H9 (cell line): ENCODE results near the gene PMEL. TPM values are rescaled to one million over a fixed set of nuclear protein-coding genes. Genes with fewer than 3 reads are reported as not detected.

ENCODE experiments used
- DNase-seq: peaks from one replicate; pipeline ENCODE4 v3.0.0-alpha.2; 2017
- H2AFZ ChIP-seq: one replicate; pipeline ENCODE4 v1.6.1; 2013; ENCODE audit warnings: mild to moderate bottlenecking, low read length, control low read depth, moderate library complexity
- H2AK5ac ChIP-seq: 2 replicates; pipeline ENCODE4 v1.6.1; 2013; ENCODE audit warnings: low read length, control low read depth, mixed read lengths; ENCODE audit not compliant: insufficient read length
- H2BK120ac ChIP-seq: one replicate; pipeline ENCODE4 v1.6.1; 2013; ENCODE audit warnings: low read depth, mild to moderate bottlenecking, low read length, control low read depth, inconsistent platforms; ENCODE audit not compliant: poor library complexity, severe bottlenecking
- H2BK12ac ChIP-seq: 2 replicates; pipeline ENCODE4 v1.6.1; 2013; ENCODE audit warnings: low read length, control low read depth, mixed read lengths, low read depth; ENCODE audit not compliant: insufficient read length
- H2BK15ac ChIP-seq: 2 replicates; pipeline ENCODE4 v1.6.1; 2013; ENCODE audit warnings: low read depth, low read length, control low read depth
- H2BK20ac ChIP-seq: one replicate; pipeline ENCODE4 v1.6.1; 2013; ENCODE audit warnings: low read depth, mild to moderate bottlenecking, low read length, control low read depth, inconsistent platforms; ENCODE audit not compliant: poor library complexity, severe bottlenecking
- H2BK5ac ChIP-seq: 2 replicates; pipeline ENCODE4 v1.6.1; 2013; ENCODE audit warnings: low read length, control low read depth, mixed read lengths; ENCODE audit not compliant: insufficient read length
- H3K14ac ChIP-seq: 2 replicates; pipeline ENCODE4 v1.6.1; 2013; ENCODE audit warnings: low read length, control low read depth; ENCODE audit not compliant: insufficient read depth
- H3K18ac ChIP-seq: 2 replicates; pipeline ENCODE4 v1.6.1; 2013; ENCODE audit warnings: low read depth, mild to moderate bottlenecking, mixed read lengths, low read length, control low read depth; ENCODE audit not compliant: insufficient read length
- H3K23ac ChIP-seq: 2 replicates; pipeline ENCODE4 v1.6.1; 2013; ENCODE audit warnings: low read length, control low read depth, mixed read lengths, low read depth; ENCODE audit not compliant: insufficient read length
- H3K23me2 ChIP-seq: 2 replicates; pipeline ENCODE4 v1.6.1; 2013; ENCODE audit warnings: low read depth, mild to moderate bottlenecking, mixed read lengths, low read length, control low read depth; ENCODE audit not compliant: insufficient read length, poor library complexity, severe bottlenecking
- H3K27ac ChIP-seq: 2 replicates; pipeline ENCODE4 v1.5.1; 2013; ENCODE audit warnings: low read length, control low read depth, mixed read lengths, low read depth; ENCODE audit not compliant: insufficient read length
- H3K27me3 ChIP-seq: 2 replicates; pipeline ENCODE4 v1.6.1; 2013; ENCODE audit warnings: low read length, control low read depth, inconsistent platforms; ENCODE audit not compliant: insufficient read depth
- H3K4ac ChIP-seq: 2 replicates; pipeline ENCODE4 v1.6.1; 2013; ENCODE audit warnings: low read depth, mild to moderate bottlenecking, control low read depth, inconsistent platforms, low read length, moderate library complexity
- H3K4me1 ChIP-seq: 2 replicates; pipeline ENCODE4 v1.6.1; 2013; ENCODE audit warnings: low read length, control low read depth, inconsistent platforms; ENCODE audit not compliant: insufficient read depth
- H3K4me2 ChIP-seq: 2 replicates; pipeline ENCODE4 v1.6.1; 2013; ENCODE audit warnings: low read length, control low read depth, mixed read lengths; ENCODE audit not compliant: insufficient read length, insufficient read depth
- H3K56ac ChIP-seq: 2 replicates; pipeline ENCODE4 v1.6.1; 2013; ENCODE audit warnings: low read depth, mild to moderate bottlenecking, mixed read lengths, low read length, control low read depth; ENCODE audit not compliant: insufficient read length
- H3K79me1 ChIP-seq: 2 replicates; pipeline ENCODE4 v1.6.1; 2013; ENCODE audit warnings: low read depth, mild to moderate bottlenecking, moderate library complexity, low read length, control low read depth, inconsistent platforms; ENCODE audit not compliant: insufficient read depth, poor library complexity, severe bottlenecking
- H3K79me2 ChIP-seq: 2 replicates; pipeline ENCODE4 v1.6.1; 2013; ENCODE audit warnings: low read length, control low read depth, inconsistent platforms; ENCODE audit not compliant: insufficient read depth
- H3K9ac ChIP-seq: 2 replicates; pipeline ENCODE4 v1.6.1; 2013; ENCODE audit warnings: low read length, control low read depth, mixed read lengths; ENCODE audit not compliant: insufficient read length; ENCODE audit errors: extremely low read depth
- H3K9me3 ChIP-seq: one replicate; pipeline ENCODE4 v1.6.1; 2013; ENCODE audit warnings: low read depth, low read length, inconsistent platforms; ENCODE audit not compliant: control insufficient read depth
- H3T11ph ChIP-seq: one replicate; pipeline ENCODE4 v1.6.1; 2013; ENCODE audit warnings: mild to moderate bottlenecking, low read length, control low read depth, inconsistent platforms
- H4K20me1 ChIP-seq: one replicate; pipeline ENCODE4 v1.6.1; 2013; ENCODE audit not compliant: control insufficient read depth, insufficient read length, insufficient read depth
- H4K5ac ChIP-seq: 2 replicates; pipeline ENCODE4 v1.6.1; 2013; ENCODE audit warnings: low read depth, mild to moderate bottlenecking, mixed read lengths, low read length, control low read depth; ENCODE audit not compliant: insufficient read length
- H4K8ac ChIP-seq: replicated peaks from 2 replicates; pipeline ENCODE4 v1.6.1; 2013; ENCODE audit warnings: low read length, control low read depth, mixed read lengths, low read depth; ENCODE audit not compliant: insufficient read length
- H4K91ac ChIP-seq: 2 replicates; pipeline ENCODE4 v1.6.1; 2013; ENCODE audit warnings: low read depth, mild to moderate bottlenecking, moderate library complexity, mixed read lengths, low read length, control low read depth; ENCODE audit not compliant: insufficient read length
- H3K27ac Mint-ChIP-seq, 3 experiments: 2 replicates in 2 of 3; 3 replicates in 1 of 3; pipeline ENCODE4 v1.8.0; 2020 to 2021; ENCODE audit warnings: mixed read lengths in 3 of 3, mild to moderate bottlenecking in 1 of 3, moderate library complexity in 1 of 3
- H3K27me3 Mint-ChIP-seq: 2 replicates; pipeline ENCODE4 v1.8.0; 2021; ENCODE audit warnings: low read depth, mild to moderate bottlenecking, moderate library complexity, mixed read lengths
- H3K36me3 Mint-ChIP-seq, 3 experiments: 2 replicates in 2 of 3; 3 replicates in 1 of 3; pipeline ENCODE4 v1.8.0; 2020 to 2021; ENCODE audit warnings: low read depth in 3 of 3, mixed read lengths in 3 of 3; ENCODE audit not compliant: insufficient read depth in 1 of 3
- H3K4me1 Mint-ChIP-seq, 2 experiments: 2 replicates each; pipeline ENCODE4 v1.8.0; 2020; ENCODE audit warnings: mixed read lengths in 2 of 2
- H3K4me3 Mint-ChIP-seq, 2 experiments: 2 replicates in 1 of 2; 3 replicates in 1 of 2; pipeline ENCODE4 v1.8.0; 2020 to 2021; ENCODE audit warnings: mild to moderate bottlenecking in 2 of 2, mixed read lengths in 2 of 2, moderate library complexity in 1 of 2
- H3K9me3 Mint-ChIP-seq, 2 experiments: 2 replicates in 1 of 2; 3 replicates in 1 of 2; pipeline ENCODE4 v1.8.0; 2020; ENCODE audit warnings: mild to moderate bottlenecking in 2 of 2, mixed read lengths in 2 of 2, moderate library complexity in 1 of 2
- CTCF ChIP-seq: fragments of 200-600 bp; sonication (generic); conservative IDR thresholded peaks from 3 replicates; pipeline ENCODE4 v1.8.0; 2021; ENCODE audit warnings: antibody characterized with exemption, mild to moderate bottlenecking
- WGBS: extraction: QIAGEN DNeasy Blood & Tissue Kit; methylation state at CpG from one replicate; pipeline ENCODE4 v1.1.7; 2013; ENCODE audit warnings: missing lambda C conversion rate, low lambda C conversion rate, mixed read lengths; ENCODE audit not compliant: insufficient read length; ENCODE audit errors: extremely low coverage; 5-methylcytosine and 5-hydroxymethylcytosine counted together
- total RNA-seq: library from RNA; stranded (reverse); gene quantifications from 2 replicates; pipeline ENCODE4 v1.2.1, GENCODE V29; 2021

PMEL gene
- total RNA-seq, 1 experiment from 2014 or later = 72.6 TPM

GRCh38 chr12:55974308-55974730 is 8.5 kb upstream of the PMEL start:
- Histone ChIP-seq H3K27ac (no peak overlapping the region), H2AK5ac (no peak overlapping the region), H3K9me3 (no peaks in the 10 kb centered on the region), H3K4me1 (no peaks in the 10 kb centered on the region; the same call in 1 of the 2 replicates), H3K9ac (peak overlapping the region; percentile 76), H3K27me3 (no peaks in the 10 kb centered on the region), H3K56ac (no peak overlapping the region), H3K23ac (no peak overlapping the region), H2AFZ (no peak overlapping the region), H3K79me2 (peaks cover 14% of the 10 kb centered on the region; the same call in 1 of the 2 replicates), H3K79me1 (peaks cover 3% of the 10 kb centered on the region), H2BK20ac (no peak overlapping the region), H2BK12ac (no peak overlapping the region), H4K5ac (no peak overlapping the region), H3K18ac (no peak overlapping the region), H3K23me2 (peaks cover 6% of the 10 kb centered on the region), H2BK5ac (no peak overlapping the region), H3K14ac (0 out of 2 replicates have a peak overlapping the region, but pooled peaks have one; percentile 43), H4K20me1 (no peaks in the 10 kb centered on the region), H3K4me2 (peak overlapping the region; percentile 71), H4K91ac (no peak overlapping the region), H2BK120ac (no peak overlapping the region), H3T11ph (no peak overlapping the region), H3K4ac (no peak overlapping the region), H2BK15ac (no peak overlapping the region), H4K8ac (no peak overlapping the region)
- H3K27ac Mint-ChIP-seq = no peak overlapping the region
- peaks cover 6 to 8% of the 10 kb centered on the region in 2 experiments; a peak in 2 of 4 replicates for H3K4me1 Mint-ChIP-seq
- H3K4me3 Mint-ChIP-seq = no peak overlapping the region
- DNase-seq = no peak
- WGBS = no CpG with 5 or more reads among the region's 15 CpGs
- TF ChIP-seq CTCF = no peak
- H3K27me3 Mint-ChIP-seq = no peaks in the 10 kb centered on the region
- H3K36me3 Mint-ChIP-seq = peaks cover 15 to 49% (median 44%) of the 10 kb centered on the region in 3 experiments; a peak in 6 of 7 replicates
- no peaks in the 10 kb centered on the region for H3K9me3 Mint-ChIP-seq
